D721Med (cell line): ENCODE results near the gene ADAP1.

Experiments used
- DNase-seq: peaks from one replicate; pipeline ENCODE4 v3.0.0; 2011; ENCODE audit warnings: low spot score; ENCODE audit not compliant: insufficient read length
- FAIRE-seq: peaks from 2 replicates; lab custom pipeline; 2011; peaks lifted over from hg19 to GRCh38; lab: Jason Lieb, UNC
- CTCF ChIP-seq: IDR thresholded peaks from 2 replicates; pipeline ENCODE4 v1.5.1; 2012; ENCODE audit warnings: mild to moderate bottlenecking, control low read depth; ENCODE audit not compliant: insufficient read depth; ENCODE audit errors: missing control alignments

ADAP1 gene

GRCh38 chr7:902996-903395 is 51.5 kb downstream of the ADAP1 start:
- DNase-seq = no peak
- TF ChIP-seq CTCF = no peak
- no peak for FAIRE-seq

GRCh38 chr7:901388-902154 is 52.9 kb downstream of the ADAP1 start:
- DNase-seq (peak; percentile 78), FAIRE-seq (no peak)
- no peak for TF ChIP-seq CTCF

GRCh38 chr7:901041-901387 is 53.5 kb downstream of the ADAP1 start:
- FAIRE-seq = no peak
- no peak for DNase-seq
- no peak for TF ChIP-seq CTCF

- no peak for DNase-seq
- FAIRE-seq = no peak
- TF ChIP-seq CTCF = no peak
These were observed 54.0 kb downstream of the ADAP1 start for GRCh38 chr7:900331-901040.

GRCh38 chr7:899806-900205 is 54.7 kb downstream of the ADAP1 start:
- no peak for TF ChIP-seq CTCF
- FAIRE-seq (no peak), DNase-seq (no peak)

GRCh38 chr7:898855-899681 is 55.4 kb downstream of the ADAP1 start:
- DNase-seq = no peak
- FAIRE-seq = no peak
- TF ChIP-seq CTCF = no peak
